NCI-H128 (cell line): ENCODE data around the gene PIK3CB.
"Not testable (repeated sequence)": the region's sequence is repeated elsewhere in the genome, so short reads cannot be mapped to it uniquely, and the experiment has no call there.

Experiments
- DNase-seq: peaks from one replicate; lab custom pipeline; 2025; ENCODE audit not compliant: unreplicated experiment; lab: John Stamatoyannopoulos, UW

PIK3CB gene

DNA sequence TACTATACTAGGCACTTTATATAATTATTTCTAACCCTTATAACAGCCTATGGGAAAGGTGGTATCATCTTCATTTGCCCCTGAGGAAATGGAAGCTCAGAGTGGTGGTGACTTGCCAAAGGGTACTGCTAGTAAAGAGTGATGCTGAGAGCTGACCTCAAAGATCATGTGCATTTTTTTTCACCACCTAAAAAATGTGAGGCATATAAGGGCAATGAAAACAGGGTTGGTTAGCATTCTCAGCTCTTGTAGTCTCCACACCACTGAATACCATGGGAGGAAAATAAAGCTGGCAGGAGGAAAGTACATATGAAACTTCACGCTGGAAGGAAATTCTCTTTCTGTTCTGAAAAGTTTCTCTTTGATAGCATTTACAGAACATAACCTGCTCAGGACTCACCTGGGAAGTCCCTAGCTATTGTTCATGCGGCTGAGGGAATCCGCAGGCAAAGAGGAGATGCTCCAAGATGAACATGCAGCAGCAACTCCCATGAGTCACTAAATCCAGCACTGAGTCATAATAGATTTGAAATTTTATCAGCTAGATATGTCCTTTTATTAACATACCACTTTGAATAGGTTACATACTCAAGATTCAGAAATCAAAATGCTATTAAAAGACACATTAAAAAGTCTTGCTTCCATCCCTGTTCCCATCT is 208.9 kb downstream of the PIK3CB start:
- no peak for DNase-seq

DNA sequence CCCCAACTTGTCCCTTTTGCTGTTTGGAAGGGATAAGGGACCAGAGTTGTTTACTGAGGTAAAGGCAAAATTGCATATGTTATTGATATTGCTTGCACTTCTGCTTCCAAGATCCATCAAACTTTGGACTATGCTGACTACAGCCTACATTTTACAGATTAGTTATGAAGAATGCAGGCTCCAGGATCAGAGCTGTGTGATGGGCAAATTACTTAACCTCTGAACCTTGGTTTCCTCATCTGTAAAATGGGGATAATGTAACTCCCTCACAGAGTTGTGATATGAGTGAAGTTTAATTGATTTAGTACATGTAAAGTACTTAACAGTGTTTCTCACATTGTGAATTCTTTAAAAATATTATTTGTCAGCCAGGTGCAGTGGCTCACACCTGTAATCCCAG is 210.2 kb downstream of the PIK3CB start:
- no peak for DNase-seq

DNA sequence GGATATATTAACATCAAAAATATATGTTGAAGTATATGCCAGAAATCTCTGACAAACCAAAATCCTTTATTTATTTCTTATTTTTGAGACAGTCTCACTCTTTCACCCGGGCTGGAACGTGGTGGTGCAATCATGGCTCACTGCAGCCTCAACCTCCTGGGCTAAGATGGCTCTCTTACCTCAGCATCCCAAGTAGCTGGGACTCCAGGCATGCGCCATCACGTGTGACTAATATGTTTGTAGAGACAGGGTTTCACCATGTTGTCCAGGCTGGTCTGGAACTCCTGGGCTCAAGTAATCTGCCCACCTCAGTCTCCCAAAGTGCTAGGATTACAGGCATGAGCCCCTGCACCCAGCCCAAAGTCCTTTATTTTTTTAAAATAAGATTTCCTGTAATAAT is 214.3 kb downstream of the PIK3CB start:
- DNase-seq = no peak

DNA sequence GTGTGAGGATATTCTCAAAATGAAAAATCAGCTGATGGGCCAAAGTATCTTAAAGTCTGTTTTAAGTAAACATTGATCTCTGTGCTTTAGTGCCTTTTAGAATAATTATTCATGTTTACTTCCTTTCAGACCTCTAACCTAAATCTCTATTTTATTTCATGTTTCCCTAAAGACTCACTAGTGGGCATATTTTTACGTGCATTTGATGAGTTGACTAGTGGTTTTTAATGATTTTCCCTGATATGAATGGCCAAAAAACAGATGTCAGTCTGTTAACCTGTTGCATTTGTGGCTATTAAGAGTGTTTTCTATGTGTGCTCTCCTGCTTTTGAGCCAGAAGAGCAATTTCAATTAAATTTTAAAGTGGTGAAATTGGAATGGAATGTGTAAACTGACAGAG is 219.3 kb downstream of the PIK3CB start:
- DNase-seq = no peak

DNA sequence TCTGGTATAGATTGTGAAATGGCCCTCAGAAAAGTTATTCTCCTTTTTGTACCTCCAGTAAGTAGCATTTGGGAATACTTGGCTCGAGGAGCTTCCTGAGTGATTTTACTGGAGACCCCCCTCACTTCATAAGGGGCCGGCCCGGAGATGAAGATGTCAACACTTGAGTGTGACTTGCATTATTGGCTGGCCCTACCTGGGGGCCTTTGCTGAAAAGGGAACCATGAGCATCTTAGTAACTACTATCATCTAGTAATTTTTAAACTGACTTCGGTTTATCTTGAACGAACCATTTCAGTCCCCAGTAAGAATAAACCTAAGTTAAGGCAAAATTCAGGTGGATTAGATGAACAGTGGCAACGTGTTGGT is 224.8 kb downstream of the PIK3CB start:
- DNase-seq = no peak

DNA sequence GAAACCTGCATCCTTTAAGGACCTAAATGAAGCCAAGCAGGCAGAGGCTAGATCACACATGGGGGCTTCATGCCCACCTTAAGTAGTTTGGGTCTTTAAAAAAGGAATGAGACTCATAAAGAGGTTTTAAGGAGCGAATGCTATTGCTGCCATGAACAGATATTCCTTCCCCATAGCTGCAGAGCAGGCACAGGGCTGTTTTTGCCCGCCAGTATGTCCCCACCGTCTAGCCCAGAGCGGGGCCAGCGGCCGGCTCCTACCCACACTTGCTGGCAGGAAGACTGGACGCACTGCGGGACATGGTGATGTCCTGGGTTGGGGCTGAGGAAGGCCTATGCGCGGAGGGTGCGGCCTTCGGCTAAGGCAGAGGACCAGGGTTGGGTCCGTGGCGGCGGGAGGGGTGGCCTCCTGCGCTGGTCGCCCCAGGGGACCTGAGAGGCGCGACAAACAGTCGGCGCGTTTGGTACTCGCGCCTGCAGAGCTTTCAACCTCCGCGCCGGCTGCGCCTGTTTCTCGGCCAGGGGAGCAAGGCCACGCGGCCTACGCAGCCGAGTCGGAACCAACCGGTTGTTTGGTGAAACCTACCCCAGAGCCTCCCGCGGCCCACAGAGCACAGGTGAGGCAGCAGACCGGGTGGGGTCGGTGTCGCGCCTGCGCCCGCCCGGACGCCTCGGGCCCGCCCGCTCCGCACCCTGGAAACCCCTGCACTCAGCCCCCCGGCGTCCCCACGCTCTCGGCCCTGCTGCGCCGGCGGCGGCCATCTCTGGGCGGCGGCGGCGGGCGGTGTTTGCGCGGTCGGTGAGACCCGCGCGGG is 226.2 kb downstream of the PIK3CB start, which contains the start of gene FAIM:
TSS of gene FAIM (plus strand) at position 450 of the 814 bp plus-strand sequence. CDS start 10,956 bp downstream, outside the sequence.
- peak; percentile 57 for DNase-seq

DNA sequence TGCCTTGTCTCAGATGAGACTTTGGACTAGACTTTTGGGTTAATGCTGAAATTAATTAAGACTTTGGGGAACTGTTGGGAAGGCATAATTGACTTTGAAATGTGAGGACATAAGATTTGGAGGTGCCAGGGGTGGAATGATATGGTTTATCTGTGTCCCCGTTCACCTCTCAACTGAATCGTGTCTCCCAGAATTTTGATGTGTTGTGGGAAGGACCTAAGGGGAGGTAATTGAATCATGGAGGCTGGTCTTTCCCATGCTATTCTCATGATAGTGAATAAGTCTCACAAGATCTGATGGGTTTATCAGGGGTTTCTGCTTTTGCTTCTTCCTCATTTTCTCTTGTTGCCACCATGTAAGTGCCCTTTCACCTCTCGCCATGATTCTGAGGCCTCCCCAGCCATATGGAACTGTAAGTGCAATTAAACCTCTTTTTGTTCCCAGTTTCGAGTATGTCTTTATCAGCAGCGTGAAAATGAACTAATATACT is 230.6 kb downstream of the PIK3CB start:
- not testable (repeated sequence) for DNase-seq
